K562 (cell line): ENCODE data around the gene DEDD. TPM values are rescaled to one million over a fixed set of nuclear protein-coding genes. Genes with fewer than 3 reads are reported as not detected.

ENCODE experiments used
- ATAC-seq: fragments of 200-7000 bp; cut with Tn5 transposase; 3 replicates; pipeline ENCODE4 v1.9.1; 2020; ENCODE audit warnings: moderate library complexity
- BruUV-seq: library from RNA; stranded (reverse); fragments of 400-500 nt; replicated peaks from 2 replicates; lab custom pipeline; 2021; lab: Mats Ljungman, UMichigan
- CTCF ChIA-PET: fragments of 300-600 bp; formaldehyde crosslinking; extraction: SDS; loops from one replicate; lab custom pipeline; 2021; ENCODE audit warnings: low intra/inter-chr PET ratio; lab: Yijun Ruan, JAX
- POLR2A ChIA-PET: fragments of 300-600, 350-650 bp; sonication (Branson Sonifier 250); formaldehyde crosslinking; extraction: SDS; loops from one replicate; lab custom pipeline; 2021; ENCODE audit warnings: antibody characterized with exemption, inconsistent platforms; lab: Yijun Ruan, JAX
- DNase-seq, 4 experiments: peaks; one replicate each; pipeline versions ENCODE4 v3.0.0 to v3.0.0-alpha.2; 2011 to 2018; ENCODE audit warnings: low spot score in 3 of 4, mixed read lengths in 3 of 4; ENCODE audit errors: extremely low read depth in 1 of 4
- FAIRE-seq: peaks from 2 replicates; lab custom pipeline; 2011; peaks lifted over from hg19 to GRCh38; lab: Jason Lieb, UNC
- H2AFZ ChIP-seq: 2 replicates; pipeline ENCODE4 v1.6.0; 2011; ENCODE audit warnings: low read depth, low read length, control low read depth, inconsistent platforms
- H3K27ac ChIP-seq: fragments of 200-600 bp; 3 replicates; pipeline ENCODE4 v1.8.0; 2011; ENCODE audit warnings: low read depth, mild to moderate bottlenecking, control low read depth, inconsistent platforms, low read length, moderate library complexity, mixed read lengths; ENCODE audit errors: extremely low read depth
- H3K27me3 ChIP-seq, 2 experiments: fragments of 300-600 bp in 1 of 2; 2 replicates in 1 of 2; 3 replicates in 1 of 2; pipeline versions ENCODE4 v1.6.0 to v1.8.0; 2011; ENCODE audit warnings: inconsistent platforms in 2 of 2, low read length in 2 of 2, mild to moderate bottlenecking in 1 of 2, mixed read lengths in 1 of 2, moderate library complexity in 1 of 2; ENCODE audit not compliant: control insufficient read depth in 2 of 2, insufficient read depth in 2 of 2
- H3K36me3 ChIP-seq: fragments of 300-600 bp; 3 replicates; pipeline ENCODE4 v1.8.0; 2011; ENCODE audit warnings: mild to moderate bottlenecking, low read length, inconsistent platforms; ENCODE audit not compliant: control insufficient read depth, insufficient read depth
- H3K4me1 ChIP-seq, 2 experiments: fragments of 200-600 bp in 1 of 2; replicated peaks in 1 of 2; 2 replicates in 1 of 2; 3 replicates in 1 of 2; pipeline versions ENCODE4 v1.5.1 to v1.8.0; 2011; ENCODE audit warnings: inconsistent platforms in 2 of 2, low read length in 2 of 2, mild to moderate bottlenecking in 1 of 2, mixed read lengths in 1 of 2, moderate library complexity in 1 of 2; ENCODE audit not compliant: control insufficient read depth in 2 of 2, insufficient read depth in 2 of 2
- H3K4me2 ChIP-seq: 2 replicates; pipeline ENCODE4 v1.6.1; 2011; ENCODE audit warnings: low read length, control low read depth, inconsistent platforms, mixed read lengths; ENCODE audit not compliant: insufficient read depth
- H3K4me3 ChIP-seq: fragments of 200-600 bp; sonication (generic), shearing (Covaris generic); 2 replicates; pipeline ENCODE4 v1.5.1; 2016; ENCODE audit warnings: control low read depth, inconsistent platforms
- H3K79me2 ChIP-seq: fragments of 200-600 bp; 3 replicates; pipeline ENCODE4 v1.8.0; 2011; ENCODE audit warnings: low read length, inconsistent platforms; ENCODE audit not compliant: control insufficient read depth, insufficient read depth
- H3K9ac ChIP-seq, 2 experiments: 2 replicates each; pipeline versions ENCODE4 v1.6.0 to v1.6.1; 2011; ENCODE audit warnings: low read depth in 2 of 2, low read length in 2 of 2, control low read depth in 1 of 2, inconsistent platforms in 1 of 2, mild to moderate bottlenecking in 1 of 2, mixed read lengths in 1 of 2; ENCODE audit not compliant: insufficient read depth in 1 of 2
- H3K9me1 ChIP-seq: one replicate; pipeline ENCODE4 v1.6.0; 2011; ENCODE audit warnings: inconsistent platforms, mild to moderate bottlenecking, low read length, moderate library complexity; ENCODE audit not compliant: control insufficient read depth, insufficient read depth
- H3K9me3 ChIP-seq: replicated peaks from 2 replicates; pipeline ENCODE4 v1.5.1; 2011; ENCODE audit warnings: low read depth, low read length, inconsistent platforms; ENCODE audit not compliant: control insufficient read depth, insufficient read depth
- H4K20me1 ChIP-seq: replicated peaks from 2 replicates; pipeline ENCODE4 v1.6.1; 2011; ENCODE audit warnings: low read length, inconsistent platforms, mixed read lengths; ENCODE audit not compliant: control insufficient read depth, insufficient read depth
- BHLHE40 ChIP-seq: IDR thresholded peaks from 2 replicates; pipeline ENCODE4 v1.6.1; 2011; ENCODE audit warnings: low read length, improper control_type of control experiment
- CBX8 ChIP-seq: fragments of 200-600 bp; sonication (generic); IDR thresholded peaks from 2 replicates; pipeline ENCODE4 v1.6.1; 2012; ENCODE audit warnings: borderline replicate concordance, mixed run types, low read depth, mild to moderate bottlenecking, moderate library complexity, mixed read lengths, low read length, control low read depth, inconsistent platforms; ENCODE audit not compliant: poor library complexity, severe bottlenecking; ENCODE audit errors: extremely low read depth
- CREB1 ChIP-seq, 2 experiments: sonication (generic) in 1 of 2; formaldehyde crosslinking in 1 of 2; IDR thresholded peaks; 2 replicates each; pipeline versions ENCODE4 v1.6.1 to v1.8.0; 2012 to 2022; ENCODE audit warnings: inconsistent platforms in 1 of 2, mild to moderate bottlenecking in 1 of 2, missing genetic modification reagents in 1 of 2, moderate library complexity in 1 of 2
- HMBOX1 ChIP-seq: sonication (generic); IDR thresholded peaks from 2 replicates; pipeline ENCODE4 v1.6.1; 2016
- NEUROD1 ChIP-seq: fragments of 150-350 bp; IDR thresholded peaks from 2 replicates; pipeline ENCODE4 v1.6.1; 2014; ENCODE audit warnings: borderline replicate concordance, low read length, low read depth; ENCODE audit not compliant: partially characterized antibody
- STAG1 ChIP-seq: sonication (generic); formaldehyde crosslinking; IDR thresholded peaks from 2 replicates; pipeline ENCODE4 v1.5.0; 2020; ENCODE audit warnings: missing genetic modification reagents, borderline replicate concordance
- TRIM28 ChIP-seq: fragments of 450-650 bp; IDR thresholded peaks from 2 replicates; pipeline ENCODE4 v1.6.1; 2017
- ZNF253 ChIP-seq: fragments of 250-450 bp; sonication (Bioruptor Pico); conservative IDR thresholded peaks from 2 replicates; pipeline ENCODE4 v1.6.1; 2021; ENCODE audit warnings: mild to moderate bottlenecking
- WGBS: fragments of 100-300 bp; shearing (Covaris generic); methylation state at CpG from one replicate; pipeline ENCODE4 v1.1.6; 2016; ENCODE audit warnings: low coverage, mixed read lengths; ENCODE audit not compliant: insufficient coverage; ENCODE audit errors: missing lambda C conversion rate; 5-methylcytosine and 5-hydroxymethylcytosine counted together
- in situ Hi-C: fragments of 300-500 bp; cut with MboI; formaldehyde crosslinking; loops from 4 replicates; pipeline ENCODE4 v1.15.0; 2018; ENCODE audit warnings: inconsistent platforms, mixed read lengths
- intact Hi-C: fragments of 100-400 bp; cut with micrococcal nuclease; formaldehyde crosslinking; loops from 2 replicates; pipeline ENCODE4 v1.14.2; 2022
- polyA plus RNA-seq, 8 experiments: library from polyadenylated mRNA; depleted of rRNA in 4 of 8; stranded (reverse) in 5 of 8; unstranded in 3 of 8; fragments of >200 nt; fragmentation: Nextera tagmentation in 2 of 8; fragmentation: Illumina TruSeq in 1 of 8; extraction: Ambion mirVana in 2 of 8; extraction: Trizol in 1 of 8; gene quantifications; 2 replicates each; pipeline versions ENCODE4 v1.2.1 to v1.2.3, GENCODE V29; 2011 to 2014; ENCODE audit warnings: inconsistent platforms in 1 of 8, missing spikeins in 1 of 8
- total RNA-seq, 7 experiments: library from RNA; depleted of rRNA in 6 of 7; stranded (reverse); fragments of >200 nt in 6 of 7; fragmentation: Illumina TruSeq in 2 of 7; extraction: Trizol in 2 of 7; gene quantifications; 2 replicates each; pipeline versions ENCODE4 v1.2.1 to v1.2.3, GENCODE V29; 2011 to 2021; ENCODE audit warnings: low replicate concordance in 1 of 7

The DEDD gene
- total and polyA plus RNA-seq, 9 of the 15 experiments (the other 6 are each of a cell fraction or from before 2014, with no cell fraction given): 11.6 to 41.0 (median 16.8) TPM

GRCh38 chr1:161176468-161177111 lies 44.1 kb upstream of the DEDD start:
- Histone ChIP-seq H2AFZ (peak overlapping the region; percentile 98), H3K9me3 (no peaks in the 10 kb centered on the region), H3K27ac (peak overlapping the region; percentile 96), H3K9me1 (no peaks in the 10 kb centered on the region), H3K36me3 (peaks cover 47% of the 10 kb centered on the region), H3K4me2 (peak overlapping the region; percentile 99), H3K79me2 (peaks cover 26% of the 10 kb centered on the region), H4K20me1 (no peaks in the 10 kb centered on the region), H3K27me3 (no peaks in the 10 kb centered on the region), H3K9ac (peak overlapping the region; percentile 87 to 96), H3K4me1 (peaks cover 19 to 40% of the 10 kb centered on the region in 2 experiments; a peak in 4 of 5 replicates), H3K4me3 (peak overlapping the region; percentile 90)
- FAIRE-seq (no peak), ATAC-seq (peak; percentile 7; the same call in 2 of the 3 replicates), DNase-seq (peak in 1 of 4 experiments; percentile 23)
- intact Hi-C loops (loop anchor here (1.0 to 10.0 kb wide), 6 partner anchors 10 to 342 kb away; partner anchors contain the start of genes PPOX and USP21), in situ Hi-C loops (no loop called here)
- POLR2A ChIA-PET: interaction anchor here (0.5 to 2.3 kb wide), 10 partner anchors 9 to 332 kb away, joined by 3 to 33 read pairs (median 3); partner anchors contain the start of gene PPOX
- 6% methylated on average over 15 of the region's 17 CpGs for WGBS
- CTCF ChIA-PET: no interaction called here
- TF ChIP-seq CREB1 (IDR thresholded peaks at IDR 0.05): no peak
- TF ChIP-seq CREB1 (CRISPR knock-in tag; IDR thresholded peaks at IDR 0.05): no peak
- no peak for TF ChIP-seq CBX8
- TF ChIP-seq BHLHE40: peak; percentile 10; the same call in 1 of the 2 replicates
- no peak for TF ChIP-seq TRIM28
- TF ChIP-seq STAG1 (CRISPR knock-in tag): peak; percentile 18; the same call in 1 of the 2 replicates
- no peak for TF ChIP-seq ZNF253 (CRISPR knock-in tag)
- peak; percentile 45 for TF ChIP-seq HMBOX1
- no peak for TF ChIP-seq NEUROD1
- BruUV-seq: no TSS peak
